Ureter (tissue), 1 donor: ENCODE results near the gene ANKRD39. TPM values are rescaled to one million over a fixed set of nuclear protein-coding genes. Genes with fewer than 3 reads are reported as not detected.
A peak's percentile ranks its signal among the peaks of the same experiment; 100 is the strongest.

Source experiments
- DNase-seq: peaks from one replicate; pipeline ENCODE4 v3.0.0-alpha.2; 2020; ENCODE audit warnings: low spot score
- total RNA-seq: library from RNA; stranded (reverse); gene quantifications from one replicate; pipeline ENCODE4 v1.2.4, GENCODE V29; 2023
- donor health status: DM: yes; HTN: yes; CAD: no.

Gene ANKRD39
- total RNA-seq, 1 donor from 2014 or later: 13.0 TPM

- DNase-seq: no peak
These were observed 29.7 kb upstream of the ANKRD39 start for GRCh38 chr2:96887493-96888012.

- no peak for DNase-seq
These were observed 27.9 kb upstream of the ANKRD39 start for GRCh38 chr2:96885432-96886347.

- no peak for DNase-seq
These were observed 26.7 kb upstream of the ANKRD39 start for GRCh38 chr2:96884299-96885094.

- DNase-seq: no peak
These were observed 25.5 kb upstream of the ANKRD39 start for GRCh38 chr2:96883306-96883705.

GRCh38 chr2:96882906-96883305 is 25.1 kb upstream of the ANKRD39 start:
- DNase-seq: no peak

GRCh38 chr2:96882230-96882629 is 24.4 kb upstream of the ANKRD39 start:
- DNase-seq: peak; percentile 67

- no peak for DNase-seq
These were observed 23.8 kb upstream of the ANKRD39 start for GRCh38 chr2:96881349-96882195.

GRCh38 chr2:96880891-96881273 is 23.1 kb upstream of the ANKRD39 start:
- DNase-seq: no peak

- DNase-seq: no peak
These were observed 21.8 kb upstream of the ANKRD39 start for GRCh38 chr2:96879545-96880040.

- no peak for DNase-seq
These were observed 21.2 kb upstream of the ANKRD39 start for GRCh38 chr2:96878796-96879544.

- no peak for DNase-seq
These were observed 20.4 kb upstream of the ANKRD39 start for GRCh38 chr2:96878171-96878570.

- DNase-seq: no peak
These were observed 19.8 kb upstream of the ANKRD39 start for GRCh38 chr2:96877631-96878092.

GRCh38 chr2:96877042-96877451 is 19.2 kb upstream of the ANKRD39 start:
- DNase-seq: no peak

GRCh38 chr2:96876269-96877041 is 18.6 kb upstream of the ANKRD39 start:
- DNase-seq: no peak

- no peak for DNase-seq
These were observed 17.9 kb upstream of the ANKRD39 start for GRCh38 chr2:96875498-96876268.

- no peak for DNase-seq
These were observed 16.5 kb upstream of the ANKRD39 start for GRCh38 chr2:96874198-96874831.

- DNase-seq: no peak
These were observed 15.9 kb upstream of the ANKRD39 start for GRCh38 chr2:96873651-96874096.

- no peak for DNase-seq
These were observed 15.0 kb upstream of the ANKRD39 start for GRCh38 chr2:96872591-96873349.
